GM18505 (cell line): ENCODE data around the gene DLG2.

Experiments
- ATAC-seq: cut with Tn5 transposase; IDR thresholded peaks from one replicate; pipeline ENCODE4 v1.9.1; 2021; ENCODE audit not compliant: unreplicated experiment
- POLR2A ChIP-seq: IDR thresholded peaks from 4 replicates; pipeline ENCODE4 v1.6.1; 2011; ENCODE audit warnings: borderline replicate concordance; ENCODE audit not compliant: insufficient read depth, insufficient read length; ENCODE audit errors: extremely low read depth

The DLG2 gene

GRCh38 chr11:84468235-84468634 is 1158.9 kb downstream of the DLG2 start:
- no peak for TF ChIP-seq POLR2A
- ATAC-seq = no peak

- ATAC-seq = no peak
- TF ChIP-seq POLR2A = no peak
Measured at GRCh38 chr11:84465040-84465439, 1162.1 kb downstream of the DLG2 start.

- no peak for ATAC-seq
- TF ChIP-seq POLR2A = no peak
Measured at GRCh38 chr11:84455691-84456090, 1171.5 kb downstream of the DLG2 start.

- no peak for ATAC-seq
- TF ChIP-seq POLR2A = no peak
Measured at GRCh38 chr11:84452211-84452610, 1174.9 kb downstream of the DLG2 start.

GRCh38 chr11:84438565-84438964 is 1188.6 kb downstream of the DLG2 start:
- no peak for ATAC-seq

GRCh38 chr11:84437071-84437980 is 1189.8 kb downstream of the DLG2 start:
- ATAC-seq = peak; percentile 99
- TF ChIP-seq POLR2A = no peak

More at GRCh38 chr11:84438565-84438964, 1188.6 kb downstream of the DLG2 start:
- no peak for TF ChIP-seq POLR2A

GRCh38 chr11:84430661-84431060 is 1196.5 kb downstream of the DLG2 start:
- TF ChIP-seq POLR2A = no peak
- no peak for ATAC-seq

DNA sequence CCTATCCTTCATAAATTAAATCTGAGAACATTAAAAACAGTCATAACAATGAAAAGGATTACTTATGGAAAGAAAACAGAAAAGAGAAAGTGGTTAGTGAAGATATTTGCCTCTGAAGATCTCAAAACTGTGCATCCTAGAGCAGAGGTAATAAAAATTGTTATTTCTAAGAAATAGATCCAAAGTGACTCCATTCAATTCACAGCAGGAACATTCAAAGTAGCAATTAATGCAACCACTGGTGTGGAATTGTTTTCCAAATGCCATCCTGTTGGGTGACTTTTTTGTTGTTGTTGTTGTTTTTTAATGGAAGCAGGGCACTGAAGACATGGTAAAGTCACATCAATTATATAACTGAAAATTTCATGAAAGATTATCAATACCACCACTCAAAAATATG is 1201.5 kb downstream of the DLG2 start:
- ATAC-seq = no peak
- TF ChIP-seq POLR2A = no peak

- no peak for TF ChIP-seq POLR2A
- no peak for ATAC-seq
Measured at GRCh38 chr11:84420271-84420670, 1206.9 kb downstream of the DLG2 start.

DNA sequence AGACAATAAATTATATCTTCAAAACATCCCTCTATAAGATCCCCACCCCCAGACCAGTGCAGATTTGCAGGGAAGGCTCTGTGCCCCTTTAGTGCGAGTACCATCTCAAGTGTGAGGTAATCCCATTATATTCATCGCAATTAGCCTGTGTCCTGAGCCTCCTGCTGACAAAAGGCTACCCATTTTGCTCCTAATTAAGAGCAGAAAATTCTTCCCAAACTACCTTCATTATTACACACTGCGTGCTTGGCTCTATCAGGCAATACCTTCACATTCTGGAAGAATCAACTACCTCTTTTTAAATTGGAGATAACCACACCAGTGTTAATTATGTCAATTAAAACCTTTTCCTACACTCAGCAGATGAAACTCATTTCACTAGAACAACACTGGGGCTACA is 1207.5 kb downstream of the DLG2 start:
- ATAC-seq = no peak
- TF ChIP-seq POLR2A = no peak

GRCh38 chr11:84414920-84415319 is 1212.2 kb downstream of the DLG2 start:
- no peak for ATAC-seq

DNA sequence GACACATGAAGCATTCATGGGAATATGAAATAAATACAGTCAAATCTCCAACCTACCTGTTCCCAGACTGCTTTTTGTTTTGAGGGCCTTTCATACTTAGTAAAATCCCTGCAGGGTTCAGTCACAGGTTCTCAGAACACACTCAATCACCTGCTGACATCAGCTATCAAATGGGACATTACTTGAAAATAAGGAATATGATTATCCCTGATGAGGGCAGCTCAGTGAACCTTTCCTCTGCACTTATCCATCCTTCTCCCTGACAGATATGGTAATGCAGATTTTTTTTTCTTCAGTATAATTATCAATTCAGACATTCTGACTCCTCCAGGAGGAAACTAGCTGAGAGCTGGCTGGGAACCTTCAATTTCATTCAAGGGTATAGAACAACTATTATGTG is 1213.6 kb downstream of the DLG2 start:
- ATAC-seq = no peak
- no peak for TF ChIP-seq POLR2A

More at GRCh38 chr11:84414920-84415319, 1212.2 kb downstream of the DLG2 start:
- no peak for TF ChIP-seq POLR2A

DNA sequence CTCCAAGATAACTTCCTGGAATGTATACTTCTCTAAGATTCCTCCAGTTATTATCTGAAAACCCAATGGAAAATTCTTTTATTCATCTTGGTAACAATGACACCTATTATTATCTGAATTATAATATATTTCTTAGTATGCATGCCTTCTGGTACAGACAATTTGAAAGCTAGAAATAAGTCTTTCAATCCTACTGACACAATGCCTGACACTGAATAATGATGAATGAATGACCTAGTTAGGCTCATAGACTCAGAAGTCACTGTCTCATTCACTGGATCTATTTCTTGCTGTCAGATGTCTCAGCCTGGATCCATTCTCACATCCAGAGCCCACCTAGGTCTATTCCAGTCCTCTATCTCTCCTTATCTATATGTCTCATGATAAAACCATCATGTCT is 1214.3 kb downstream of the DLG2 start:
- TF ChIP-seq POLR2A = no peak
- no peak for ATAC-seq

- no peak for ATAC-seq
- TF ChIP-seq POLR2A = no peak
Measured at GRCh38 chr11:84408946-84409411, 1218.2 kb downstream of the DLG2 start.
